Measurements from ENCODE around the gene NCOR1.

GRCh38 chr17:16121915-16122314 lies 93.4 kb downstream of the NCOR1 start:
- TF ChIP-seq RFX5 (IDR thresholded peaks at IDR 0.05; ENCODE audit: borderline replicate concordance, low read depth, low read length) (no peak), ASH2L (IDR thresholded peaks at IDR 0.05; ENCODE audit: low read length) (no peak), POLR2A (IDR thresholded peaks at IDR 0.05; ENCODE audit: control extremely low read depth in 1 of 2, low read depth in 2 of 2, low read length in 2 of 2) (no peak), CTCF (IDR thresholded peaks at IDR 0.05; ENCODE audit: control extremely low read depth in 1 of 3, insufficient read depth in 1 of 3, low read depth in 1 of 3, low read length in 3 of 3) (no peak), CEBPB (IDR thresholded peaks at IDR 0.05; ENCODE audit: low read depth, low read length) (no peak), GTF2F1 (IDR thresholded peaks at IDR 0.05; ENCODE audit: borderline replicate concordance, low read depth, low read length) (no peak), RNF2 (IDR thresholded peaks at IDR 0.05; ENCODE audit: borderline replicate concordance, low read depth, low read length, missing control alignments, poor library complexity, severe bottlenecking) (no peak), TCF12 (IDR thresholded peaks at IDR 0.05; ENCODE audit: low read depth, low read length) (no peak), SIN3A (conservative IDR thresholded peaks at IDR 0.05 in 1 of 2, IDR thresholded peaks at IDR 0.05 in 1 of 2; ENCODE audit: low read depth in 1 of 2, low read length in 2 of 2) (no peak), EZH2 (IDR thresholded peaks at IDR 0.05; ENCODE audit: low read depth, low read length, severe bottlenecking) (no peak), ZNF274 (IDR thresholded peaks at IDR 0.05; ENCODE audit: borderline replicate concordance, extremely low read depth, low read length) (no peak)
